Neural cell (in vitro differentiated cells): ENCODE data around the gene SAYSD1. TPM values are rescaled to one million over a fixed set of nuclear protein-coding genes. Genes with fewer than 3 reads are reported as not detected.

Experiments used
- H2AFZ ChIP-seq: fragments of 200-600, 300-800 bp; sonication (generic), shearing (Covaris generic); 2 replicates; pipeline ENCODE4 v1.6.0; 2014; ENCODE audit warnings: low read depth, mild to moderate bottlenecking, antibody characterized with exemption, low read length, moderate library complexity
- H3F3A ChIP-seq: fragments of 200-600 bp; shearing (Covaris generic); 2 replicates; pipeline ENCODE4 v1.6.1; 2016; ENCODE audit warnings: mild to moderate bottlenecking, moderate library complexity, mixed read lengths, antibody characterized with exemption, low read length; ENCODE audit not compliant: insufficient read depth, poor library complexity, severe bottlenecking
- H3K27ac ChIP-seq: fragments of 200-600, 300-800 bp; sonication (generic), shearing (Covaris generic); 2 replicates; pipeline ENCODE4 v1.5.1; 2014; ENCODE audit warnings: mild to moderate bottlenecking, low read length, moderate library complexity
- H3K27me3 ChIP-seq: fragments of 300-800, 200-600 bp; sonication (generic), shearing (Covaris generic); 2 replicates; pipeline ENCODE4 v1.6.0; 2014; ENCODE audit warnings: mild to moderate bottlenecking, low read depth, low read length, moderate library complexity; ENCODE audit not compliant: insufficient read depth
- H3K36me3 ChIP-seq: fragments of 300-800, 200-600 bp; sonication (generic), shearing (Covaris generic); 2 replicates; pipeline ENCODE4 v1.5.1; 2014; ENCODE audit warnings: mild to moderate bottlenecking, antibody characterized with exemption, low read length, moderate library complexity; ENCODE audit not compliant: insufficient read depth
- H3K4me2 ChIP-seq: fragments of 300-800, 200-600 bp; sonication (generic), shearing (Covaris generic); 2 replicates; pipeline ENCODE4 v1.6.0; 2014; ENCODE audit warnings: mild to moderate bottlenecking, low read length
- H3K4me3 ChIP-seq: fragments of 300-800, 200-600 bp; sonication (generic), shearing (Covaris generic); 2 replicates; pipeline ENCODE4 v1.5.1; 2014; ENCODE audit warnings: mild to moderate bottlenecking, low read length, moderate library complexity
- H3K79me2 ChIP-seq: fragments of 200-600 bp; shearing (Covaris generic); replicated peaks from 2 replicates; pipeline ENCODE4 v1.6.0; 2014; ENCODE audit warnings: mild to moderate bottlenecking, low read length, moderate library complexity; ENCODE audit not compliant: insufficient read depth
- H3K9ac ChIP-seq: fragments of 300-800, 200-600 bp; sonication (generic), shearing (Covaris generic); 2 replicates; pipeline ENCODE4 v1.6.1; 2016; ENCODE audit warnings: mild to moderate bottlenecking, low read length, mixed read lengths
- H3K9me2 ChIP-seq: fragments of 200-600 bp; shearing (Covaris generic); 2 replicates; pipeline ENCODE4 v1.6.1; 2016; ENCODE audit warnings: mild to moderate bottlenecking, low read length, mixed read lengths; ENCODE audit not compliant: insufficient read depth
- H3K9me3 ChIP-seq: fragments of 200-600, 300-800 bp; sonication (generic), shearing (Covaris generic); 2 replicates; pipeline ENCODE4 v1.6.1; 2016; ENCODE audit warnings: mild to moderate bottlenecking, mixed run types, low read length, moderate library complexity, mixed read lengths
- H4K20me1 ChIP-seq: fragments of 200-600 bp; shearing (Covaris generic); 2 replicates; pipeline ENCODE4 v1.6.1; 2016; ENCODE audit warnings: mild to moderate bottlenecking, mixed run types; ENCODE audit not compliant: insufficient read depth
- EP300 ChIP-seq: fragments of 450-650 bp; conservative IDR thresholded peaks from 2 replicates; pipeline ENCODE4 v1.6.1; 2014; ENCODE audit warnings: antibody characterized with exemption, mild to moderate bottlenecking, moderate library complexity; ENCODE audit not compliant: poor library complexity, severe bottlenecking
- EZH2 ChIP-seq: fragments of 200-600, 300-800 bp; shearing (Covaris generic), sonication (generic); IDR thresholded peaks from 2 replicates; pipeline ENCODE4 v1.6.1; 2014; ENCODE audit warnings: antibody characterized with exemption, low read length, borderline replicate concordance, mild to moderate bottlenecking; ENCODE audit not compliant: insufficient read depth, poor library complexity, severe bottlenecking
- MXI1 ChIP-seq: fragments of 450-650 bp; conservative IDR thresholded peaks from 2 replicates; pipeline ENCODE4 v1.6.1; 2014; ENCODE audit warnings: antibody characterized with exemption, mild to moderate bottlenecking; ENCODE audit not compliant: poor library complexity, severe bottlenecking
- RAD21 ChIP-seq: fragments of 450-650 bp; conservative IDR thresholded peaks from 2 replicates; pipeline ENCODE4 v1.6.1; 2014; ENCODE audit warnings: antibody characterized with exemption, mild to moderate bottlenecking, moderate library complexity
- SMC3 ChIP-seq: fragments of 450-650 bp; conservative IDR thresholded peaks from 2 replicates; pipeline ENCODE4 v1.6.1; 2014; ENCODE audit warnings: antibody characterized with exemption, mild to moderate bottlenecking, moderate library complexity; ENCODE audit not compliant: poor library complexity
- TAF1 ChIP-seq: IDR thresholded peaks from 2 replicates; pipeline ENCODE4 v1.6.1; 2012; ENCODE audit warnings: low read depth
- polyA plus RNA-seq: library from polyadenylated mRNA; depleted of rRNA; stranded (reverse); fragments of >200 nt; gene quantifications from 2 replicates; pipeline ENCODE4 v1.2.3, GENCODE V29; 2014
- TF ChIP-seq, protein P1 (sequence below): fragments of 450-650 bp; IDR thresholded peaks from 2 replicates; pipeline ENCODE4 v1.5.1; 2014; ENCODE audit warnings: antibody characterized with exemption, mild to moderate bottlenecking, moderate library complexity; ENCODE audit not compliant: poor library complexity, severe bottlenecking
- TF ChIP-seq, protein P2 (sequence below): IDR thresholded peaks from 2 replicates; pipeline ENCODE4 v1.6.1; 2012; ENCODE audit warnings: borderline replicate concordance

SAYSD1 gene
- polyA plus RNA-seq, 1 donor from 2014 or later: 40.5 TPM

GRCh38 chr6:39055661-39056060 lies 59.3 kb downstream of the SAYSD1 start:
- TF ChIP-seq, protein P1, sequence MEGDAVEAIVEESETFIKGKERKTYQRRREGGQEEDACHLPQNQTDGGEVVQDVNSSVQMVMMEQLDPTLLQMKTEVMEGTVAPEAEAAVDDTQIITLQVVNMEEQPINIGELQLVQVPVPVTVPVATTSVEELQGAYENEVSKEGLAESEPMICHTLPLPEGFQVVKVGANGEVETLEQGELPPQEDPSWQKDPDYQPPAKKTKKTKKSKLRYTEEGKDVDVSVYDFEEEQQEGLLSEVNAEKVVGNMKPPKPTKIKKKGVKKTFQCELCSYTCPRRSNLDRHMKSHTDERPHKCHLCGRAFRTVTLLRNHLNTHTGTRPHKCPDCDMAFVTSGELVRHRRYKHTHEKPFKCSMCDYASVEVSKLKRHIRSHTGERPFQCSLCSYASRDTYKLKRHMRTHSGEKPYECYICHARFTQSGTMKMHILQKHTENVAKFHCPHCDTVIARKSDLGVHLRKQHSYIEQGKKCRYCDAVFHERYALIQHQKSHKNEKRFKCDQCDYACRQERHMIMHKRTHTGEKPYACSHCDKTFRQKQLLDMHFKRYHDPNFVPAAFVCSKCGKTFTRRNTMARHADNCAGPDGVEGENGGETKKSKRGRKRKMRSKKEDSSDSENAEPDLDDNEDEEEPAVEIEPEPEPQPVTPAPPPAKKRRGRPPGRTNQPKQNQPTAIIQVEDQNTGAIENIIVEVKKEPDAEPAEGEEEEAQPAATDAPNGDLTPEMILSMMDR: no peak
- TF ChIP-seq, protein P2, sequence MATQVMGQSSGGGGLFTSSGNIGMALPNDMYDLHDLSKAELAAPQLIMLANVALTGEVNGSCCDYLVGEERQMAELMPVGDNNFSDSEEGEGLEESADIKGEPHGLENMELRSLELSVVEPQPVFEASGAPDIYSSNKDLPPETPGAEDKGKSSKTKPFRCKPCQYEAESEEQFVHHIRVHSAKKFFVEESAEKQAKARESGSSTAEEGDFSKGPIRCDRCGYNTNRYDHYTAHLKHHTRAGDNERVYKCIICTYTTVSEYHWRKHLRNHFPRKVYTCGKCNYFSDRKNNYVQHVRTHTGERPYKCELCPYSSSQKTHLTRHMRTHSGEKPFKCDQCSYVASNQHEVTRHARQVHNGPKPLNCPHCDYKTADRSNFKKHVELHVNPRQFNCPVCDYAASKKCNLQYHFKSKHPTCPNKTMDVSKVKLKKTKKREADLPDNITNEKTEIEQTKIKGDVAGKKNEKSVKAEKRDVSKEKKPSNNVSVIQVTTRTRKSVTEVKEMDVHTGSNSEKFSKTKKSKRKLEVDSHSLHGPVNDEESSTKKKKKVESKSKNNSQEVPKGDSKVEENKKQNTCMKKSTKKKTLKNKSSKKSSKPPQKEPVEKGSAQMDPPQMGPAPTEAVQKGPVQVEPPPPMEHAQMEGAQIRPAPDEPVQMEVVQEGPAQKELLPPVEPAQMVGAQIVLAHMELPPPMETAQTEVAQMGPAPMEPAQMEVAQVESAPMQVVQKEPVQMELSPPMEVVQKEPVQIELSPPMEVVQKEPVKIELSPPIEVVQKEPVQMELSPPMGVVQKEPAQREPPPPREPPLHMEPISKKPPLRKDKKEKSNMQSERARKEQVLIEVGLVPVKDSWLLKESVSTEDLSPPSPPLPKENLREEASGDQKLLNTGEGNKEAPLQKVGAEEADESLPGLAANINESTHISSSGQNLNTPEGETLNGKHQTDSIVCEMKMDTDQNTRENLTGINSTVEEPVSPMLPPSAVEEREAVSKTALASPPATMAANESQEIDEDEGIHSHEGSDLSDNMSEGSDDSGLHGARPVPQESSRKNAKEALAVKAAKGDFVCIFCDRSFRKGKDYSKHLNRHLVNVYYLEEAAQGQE: no peak
- no peak for TF ChIP-seq RAD21
- TF ChIP-seq TAF1: no peak
- H3K9ac ChIP-seq: no peak overlapping the region
- H3K9me3 ChIP-seq: no peaks in the 10 kb centered on the region

DNA sequence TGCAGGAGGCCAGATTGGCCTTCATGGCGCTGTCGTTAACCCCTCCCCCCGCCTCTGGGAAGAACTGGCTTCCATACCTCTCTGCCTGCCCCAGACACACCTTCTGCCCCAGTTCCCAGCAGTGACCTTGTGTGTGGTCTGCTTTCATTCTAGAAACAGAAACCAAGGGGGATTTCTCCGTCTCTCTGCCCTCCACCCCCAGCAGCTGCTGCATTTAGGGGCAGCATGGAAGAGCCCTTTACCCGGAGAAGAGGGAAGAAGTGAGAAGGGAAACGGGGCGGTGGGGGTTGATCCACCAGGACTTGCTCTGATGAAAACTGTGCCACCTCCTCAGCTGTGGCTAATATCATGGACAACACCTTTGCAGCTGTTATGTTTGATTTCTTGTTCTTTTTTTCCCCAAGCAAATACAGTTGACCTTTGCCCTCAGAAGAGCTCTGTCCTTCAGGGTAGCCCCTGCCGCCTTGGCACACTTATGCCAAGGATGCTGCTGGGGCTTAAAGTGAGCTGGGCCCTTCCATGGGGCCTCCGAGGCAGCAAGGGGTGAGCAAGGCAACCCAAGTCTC lies 60.3 kb downstream of the SAYSD1 start:
- no peaks in the 10 kb centered on the region for H3K9me3 ChIP-seq
- H3K27me3 ChIP-seq: peaks cover 16% of the 10 kb centered on the region
- H3K4me2 ChIP-seq: no peak overlapping the region
- no peaks in the 10 kb centered on the region for H3K36me3 ChIP-seq
- H3K27ac ChIP-seq: no peak overlapping the region
- no peaks in the 10 kb centered on the region for H3F3A ChIP-seq
- no peak overlapping the region for H2AFZ ChIP-seq
- H3K4me3 ChIP-seq: no peak overlapping the region
- H4K20me1 ChIP-seq: no peaks in the 10 kb centered on the region
- H3K9ac ChIP-seq: no peak overlapping the region
- H3K79me2 ChIP-seq: no peaks in the 10 kb centered on the region
- no peaks in the 10 kb centered on the region for H3K9me2 ChIP-seq
- TF ChIP-seq MXI1 (no peak), TAF1 (no peak), SMC3 (no peak), EZH2 (no peak), EP300 (no peak), RAD21 (no peak)
- TF ChIP-seq, protein P1: no peak

More at GRCh38 chr6:39055661-39056060, 59.3 kb downstream of the SAYSD1 start:
- Histone ChIP-seq H3F3A (no peaks in the 10 kb centered on the region), H3K79me2 (no peaks in the 10 kb centered on the region), H3K4me2 (no peak overlapping the region), H3K36me3 (no peaks in the 10 kb centered on the region), H3K4me3 (no peak overlapping the region), H3K27me3 (peaks cover 6% of the 10 kb centered on the region), H3K9me2 (no peaks in the 10 kb centered on the region), H3K27ac (no peak overlapping the region), H2AFZ (no peak overlapping the region), H4K20me1 (no peaks in the 10 kb centered on the region)

Other genes with a start within 250 kb of the SAYSD1 start
- gene GLP1R, start 66.4 kb downstream of the SAYSD1 start, polyA plus RNA-seq: 0.06 TPM in 1 of 2 replicates, not detected in the other
- not detected in 2 replicates for gene KCNK5, start 114.3 kb upstream of the SAYSD1 start, polyA plus RNA-seq
- 0.67 TPM in 1 of 2 replicates, not detected in the other for gene KCNK17, start 199.2 kb upstream of the SAYSD1 start, polyA plus RNA-seq
- gene KCNK16, start 207.5 kb upstream of the SAYSD1 start, polyA plus RNA-seq: not detected in 2 replicates